SK-N-MC (cell line): Measurements from ENCODE around the gene HOXC4.

Experiments used
- EZH2 ChIP-seq: fragments of 200-600 bp; sonication (generic); IDR thresholded peaks from one replicate; pipeline ENCODE4 v1.6.1; 2017; ENCODE audit warnings: antibody characterized with exemption
- FOXP2 ChIP-seq: optimal IDR thresholded peaks from 2 replicates; pipeline ENCODE3; 2011; ENCODE audit warnings: mild to moderate bottlenecking, moderate library complexity; ENCODE audit not compliant: insufficient read depth; ENCODE audit errors: extremely low read length, control extremely low read depth
- POLR2AphosphoS5 ChIP-seq: IDR thresholded peaks from 2 replicates; pipeline ENCODE4 v1.6.1; 2012; ENCODE audit warnings: mild to moderate bottlenecking, low read depth, low read length, borderline replicate concordance

GRCh38 chr12:54022960-54023884 lies 30.4 kb upstream of the HOXC4 start:
- TF ChIP-seq POLR2AphosphoS5 (no peak), EZH2 (no peak), FOXP2 (no peak)
